Astrocyte (in vitro differentiated cells and primary cell): Measurements from ENCODE around the gene CEP97.

ENCODE experiments used
- CTCF ChIP-seq: IDR thresholded peaks from 2 replicates; pipeline ENCODE4 v1.5.1; 2011; ENCODE audit warnings: low read depth, mild to moderate bottlenecking, inconsistent platforms, low read length, moderate library complexity; ENCODE audit not compliant: insufficient read depth
- EZH2 ChIP-seq: IDR thresholded peaks from 2 replicates; pipeline ENCODE4 v1.6.1; 2012; ENCODE audit warnings: mild to moderate bottlenecking, low read length, inconsistent platforms; ENCODE audit not compliant: insufficient read depth

- TF ChIP-seq CTCF (no peak), EZH2 (no peak)
These were observed 43.9 kb upstream of the CEP97 start for GRCh38 chr3:101680466-101680865.
